GM23338 (cell line): Measurements from ENCODE around the gene FCHSD2. TPM values are rescaled to one million over a fixed set of nuclear protein-coding genes. Genes with fewer than 3 reads are reported as not detected.

Source experiments
- ATAC-seq: fragments of 200-7000 bp; cut with Tn5 transposase; 3 replicates; pipeline ENCODE4 v1.9.1; 2020
- DNase-seq: peaks from one replicate; pipeline ENCODE4 v3.0.0-alpha.2; 2015; ENCODE audit warnings: low spot score
- H2AFZ ChIP-seq: fragments of 200-600 bp; sonication (generic); 2 replicates; pipeline ENCODE4 v1.8.0; 2016; ENCODE audit warnings: antibody characterized with exemption, mild to moderate bottlenecking, moderate library complexity
- H3F3A ChIP-seq: fragments of 200-600 bp; sonication (generic); replicated peaks from 2 replicates; pipeline ENCODE4 v1.8.0; 2017; ENCODE audit warnings: antibody characterized with exemption, mixed run types, low read depth
- H3K27ac ChIP-seq: fragments of 200-600 bp; sonication (generic); 2 replicates; pipeline ENCODE4 v1.6.1; 2016; ENCODE audit warnings: low read depth
- H3K27me3 ChIP-seq: fragments of 200-600 bp; sonication (generic); 2 replicates; pipeline ENCODE4 v1.8.0; 2016; ENCODE audit warnings: mild to moderate bottlenecking, mixed run types, moderate library complexity; ENCODE audit not compliant: insufficient read depth
- H3K36me3 ChIP-seq: fragments of 200-600 bp; sonication (generic); 2 replicates; pipeline ENCODE4 v1.8.0; 2016; ENCODE audit warnings: mild to moderate bottlenecking; ENCODE audit not compliant: insufficient read depth
- H3K4me1 ChIP-seq: fragments of 200-600 bp; sonication (generic); 2 replicates; pipeline ENCODE4 v1.8.0; 2016; ENCODE audit warnings: mild to moderate bottlenecking, moderate library complexity; ENCODE audit not compliant: insufficient read depth
- H3K4me2 ChIP-seq: fragments of 200-600 bp; sonication (generic); 2 replicates; pipeline ENCODE4 v1.7.1; 2017; ENCODE audit warnings: mixed run types
- H3K4me3 ChIP-seq: fragments of 200-600 bp; sonication (generic); 2 replicates; pipeline ENCODE4 v1.6.1; 2016; ENCODE audit warnings: mixed run types
- H3K79me2 ChIP-seq: fragments of 200-600 bp; sonication (generic); replicated peaks from 2 replicates; pipeline ENCODE4 v1.8.0; 2017; ENCODE audit warnings: mild to moderate bottlenecking; ENCODE audit not compliant: insufficient read depth
- H3K9me2 ChIP-seq: fragments of 200-600 bp; sonication (generic); 2 replicates; pipeline ENCODE4 v1.8.0; 2017; ENCODE audit not compliant: insufficient read depth
- H4K20me1 ChIP-seq: fragments of 200-600 bp; sonication (generic); replicated peaks from 2 replicates; pipeline ENCODE4 v1.8.0; 2017; ENCODE audit warnings: mild to moderate bottlenecking; ENCODE audit not compliant: insufficient read depth
- H3K27ac Mint-ChIP-seq: 2 replicates; pipeline ENCODE4 v1.8.0; 2020; ENCODE audit warnings: inconsistent platforms, mild to moderate bottlenecking, moderate library complexity, mixed read lengths
- H3K27me3 Mint-ChIP-seq: 3 replicates; pipeline ENCODE4 v1.8.0; 2022; ENCODE audit warnings: low read depth, mild to moderate bottlenecking, moderate library complexity, mixed read lengths, inconsistent platforms; ENCODE audit not compliant: insufficient read depth, poor library complexity
- H3K36me3 Mint-ChIP-seq: 3 replicates; pipeline ENCODE4 v1.8.0; 2021; ENCODE audit warnings: low read depth, mild to moderate bottlenecking, inconsistent platforms, moderate library complexity, mixed read lengths
- H3K4me1 Mint-ChIP-seq: 3 replicates; pipeline ENCODE4 v1.8.0; 2020; ENCODE audit warnings: mild to moderate bottlenecking, inconsistent platforms, mixed read lengths
- H3K4me3 Mint-ChIP-seq: 3 replicates; pipeline ENCODE4 v1.8.0; 2021; ENCODE audit warnings: moderate library complexity, mild to moderate bottlenecking, inconsistent platforms, mixed read lengths
- H3K9me3 Mint-ChIP-seq: 3 replicates; pipeline ENCODE4 v1.8.0; 2020; ENCODE audit warnings: moderate library complexity, mild to moderate bottlenecking, inconsistent platforms, mixed read lengths
- CREB1 ChIP-seq: fragments of 250-450 bp; sonication (Bioruptor Pico); IDR thresholded peaks from 2 replicates; pipeline ENCODE4 v1.5.0; 2020; ENCODE audit warnings: low read depth, mild to moderate bottlenecking, moderate library complexity
- CTCF ChIP-seq, 2 experiments: fragments of 200-600 bp in 1 of 2; sonication (generic) in 1 of 2; conservative IDR thresholded peaks; 2 replicates each; pipeline versions ENCODE4 v1.5.1 to v1.6.1; 2016 to 2017; ENCODE audit warnings: antibody characterized with exemption in 2 of 2, low read depth in 2 of 2, mild to moderate bottlenecking in 2 of 2, moderate library complexity in 1 of 2
- EZH2 ChIP-seq: fragments of 200-600 bp; sonication (generic); IDR thresholded peaks from one replicate; pipeline ENCODE4 v1.8.0; 2017; ENCODE audit warnings: antibody characterized with exemption, mild to moderate bottlenecking, low read depth; ENCODE audit not compliant: unreplicated experiment
- EZH2phosphoT487 ChIP-seq: fragments of 200-600 bp; sonication (generic); IDR thresholded peaks from one replicate; pipeline ENCODE4 v1.8.1; 2018; ENCODE audit warnings: antibody characterized with exemption; ENCODE audit not compliant: unreplicated experiment
- JUNB ChIP-seq: IDR thresholded peaks from one replicate; pipeline ENCODE4 v1.6.1; 2016; ENCODE audit warnings: antibody characterized with exemption; ENCODE audit not compliant: unreplicated experiment
- NANOG ChIP-seq: IDR thresholded peaks from 2 replicates; pipeline ENCODE4 v1.6.1; 2016; ENCODE audit warnings: antibody characterized with exemption, borderline replicate concordance
- POLR2AphosphoS5 ChIP-seq: IDR thresholded peaks from 2 replicates; pipeline ENCODE4 v1.6.1; 2016; ENCODE audit warnings: antibody characterized with exemption, low read depth
- REST ChIP-seq: IDR thresholded peaks from one replicate; pipeline ENCODE4 v1.6.1; 2018; ENCODE audit warnings: antibody characterized with exemption; ENCODE audit not compliant: unreplicated experiment
- STAT1 ChIP-seq: IDR thresholded peaks from one replicate; pipeline ENCODE4 v1.6.1; 2016; ENCODE audit warnings: antibody characterized with exemption; ENCODE audit not compliant: unreplicated experiment
- ZNF331 ChIP-seq: fragments of 250-450 bp; sonication (Bioruptor Pico); IDR thresholded peaks from 2 replicates; pipeline ENCODE4 v1.5.0; 2020; ENCODE audit warnings: low read depth, mild to moderate bottlenecking, moderate library complexity
- ZNF462 ChIP-seq: fragments of 250-450 bp; sonication (Bioruptor Pico); IDR thresholded peaks from 2 replicates; pipeline ENCODE4 v1.5.0; 2020; ENCODE audit warnings: mild to moderate bottlenecking, moderate library complexity
- polyA plus RNA-seq: library from polyadenylated mRNA; unstranded; fragments of >200 nt; fragmentation: Nextera tagmentation; extraction: Ambion mirVana; gene quantifications from 2 replicates; pipeline ENCODE4 v1.2.1, GENCODE V29; 2016
- total RNA-seq: library from RNA; depleted of rRNA; stranded (reverse); fragments of >200 nt; shearing (Covaris generic); gene quantifications from 2 replicates; pipeline ENCODE4 v1.2.3, GENCODE V29; 2014

The FCHSD2 gene
- total and polyA plus RNA-seq, 2 experiments from 2014 or later, result 3.6 to 5.2 TPM

GRCh38 chr11:72932132-72932570 is 210.0 kb downstream of the FCHSD2 start:
- Histone ChIP-seq H3K4me2 (no peak overlapping the region), H3K79me2 (no peaks in the 10 kb centered on the region), H2AFZ (no peak overlapping the region), H3K27me3 (no peaks in the 10 kb centered on the region), H3K4me1 (peaks cover 11% of the 10 kb centered on the region; the same call in 1 of the 2 replicates), H3K9me2 (no peaks in the 10 kb centered on the region), H3K4me3 (no peak overlapping the region), H3K36me3 (no peaks in the 10 kb centered on the region), H3K27ac (no peak overlapping the region), H3F3A (no peaks in the 10 kb centered on the region), H4K20me1 (no peaks in the 10 kb centered on the region)
- Mint-ChIP-seq H3K27me3 (no peaks in the 10 kb centered on the region), H3K27ac (no peak overlapping the region), H3K4me3 (no peak overlapping the region), H3K9me3 (no peaks in the 10 kb centered on the region), H3K36me3 (no peaks in the 10 kb centered on the region), H3K4me1 (peaks cover 10% of the 10 kb centered on the region)
- ATAC-seq (no peak), DNase-seq (no peak)
- TF ChIP-seq CTCF (conservative IDR thresholded peaks at IDR 0.05; ENCODE audit: low read depth in 2 of 2) (no peak), ZNF462 (CRISPR knock-in tag) (no peak), JUNB (no peak), CREB1 (no peak), NANOG (no peak), EZH2 (no peak), STAT1 (no peak), REST (no peak), POLR2AphosphoS5 (no peak), EZH2phosphoT487 (no peak), ZNF331 (CRISPR knock-in tag) (no peak)
